ENCODE data around the gene TUBA4A.

DNA sequence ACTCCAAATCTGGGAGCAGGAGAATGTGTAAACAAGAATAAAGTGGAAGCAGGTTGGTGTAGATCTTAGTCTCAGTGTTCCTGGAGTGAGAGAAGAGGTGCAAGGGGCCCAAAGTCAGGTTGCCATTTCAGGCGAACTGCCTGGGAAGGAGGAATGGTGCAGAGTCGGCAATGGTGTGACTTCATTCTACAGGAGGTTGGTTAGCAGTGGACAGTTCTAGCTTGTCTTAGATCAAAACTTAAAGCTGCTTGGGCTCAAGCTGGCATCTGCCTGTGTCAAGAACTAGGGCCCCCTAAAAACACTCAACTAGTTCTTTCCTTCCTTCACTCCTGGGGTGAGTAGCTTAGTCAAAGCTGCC, 4.9 kb downstream of the TUBA4A start:
- TF ChIP-seq TAF1 (IDR thresholded peaks at IDR 0.05; ENCODE audit: low read depth, low read length) (no peak), POLR2A (IDR thresholded peaks at IDR 0.05; ENCODE audit: low read depth, low read length) (no peak), POU2F2 (IDR thresholded peaks at IDR 0.05; ENCODE audit: low read depth, low read length) (no peak)

All from GM12891 (cell line).